GM18951 (cell line): ENCODE results near the gene DKK2.

ENCODE experiments used
- POLR2A ChIP-seq: IDR thresholded peaks from 4 replicates; pipeline ENCODE4 v1.6.1; 2011; ENCODE audit warnings: mild to moderate bottlenecking; ENCODE audit not compliant: insufficient read length, insufficient read depth; ENCODE audit errors: extremely low read depth
- in situ Hi-C: fragments of 300-500 bp; cut with MboI; formaldehyde crosslinking; loops from one replicate; pipeline ENCODE4 v1.12.0; 2022; ENCODE audit warnings: low sequenced_read_pairs, mixed read lengths, inconsistent platforms; ENCODE audit not compliant: unreplicated experiment

Gene DKK2

DNA sequence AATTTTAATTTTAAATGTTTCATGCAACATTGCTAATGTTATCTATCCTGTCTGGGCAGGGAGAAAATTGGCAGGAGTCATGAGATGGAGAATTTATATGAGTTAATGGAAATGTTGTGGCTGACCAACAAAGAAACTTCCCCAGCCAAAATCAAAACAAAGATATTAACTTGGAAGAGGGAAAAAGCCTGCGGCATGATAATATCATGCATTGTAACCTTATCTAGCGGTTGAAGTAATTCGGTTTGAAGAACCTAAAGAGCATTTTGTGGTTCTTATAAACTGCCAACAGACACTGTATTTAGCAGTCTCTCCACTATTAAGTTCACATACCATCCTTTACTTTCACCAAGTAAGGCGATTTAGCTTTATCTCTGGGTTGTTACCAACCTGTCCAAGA is 42.3 kb downstream of the DKK2 start:
- in situ Hi-C loops = no loop called here
- no peak for TF ChIP-seq POLR2A

DNA sequence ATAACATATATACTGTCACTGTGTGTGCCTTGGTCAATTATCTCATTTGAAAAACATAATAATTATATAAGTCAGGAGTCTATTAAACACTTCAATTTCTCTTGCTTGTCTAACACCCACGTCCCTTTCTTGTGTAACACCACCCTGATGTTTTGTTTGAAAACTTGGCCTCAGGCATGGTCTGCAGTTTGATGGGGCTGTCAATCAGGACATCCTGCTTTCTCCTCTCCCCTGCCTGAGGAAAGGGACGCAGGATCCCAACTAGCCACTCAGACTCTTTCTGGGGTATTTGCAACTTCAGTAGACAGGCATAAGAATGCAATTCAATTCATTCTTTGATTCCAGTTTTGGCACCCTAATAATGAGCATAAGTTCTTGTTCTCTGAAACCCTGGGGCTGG is 48.8 kb downstream of the DKK2 start:
- in situ Hi-C loops = no loop called here
- TF ChIP-seq POLR2A = no peak

DNA sequence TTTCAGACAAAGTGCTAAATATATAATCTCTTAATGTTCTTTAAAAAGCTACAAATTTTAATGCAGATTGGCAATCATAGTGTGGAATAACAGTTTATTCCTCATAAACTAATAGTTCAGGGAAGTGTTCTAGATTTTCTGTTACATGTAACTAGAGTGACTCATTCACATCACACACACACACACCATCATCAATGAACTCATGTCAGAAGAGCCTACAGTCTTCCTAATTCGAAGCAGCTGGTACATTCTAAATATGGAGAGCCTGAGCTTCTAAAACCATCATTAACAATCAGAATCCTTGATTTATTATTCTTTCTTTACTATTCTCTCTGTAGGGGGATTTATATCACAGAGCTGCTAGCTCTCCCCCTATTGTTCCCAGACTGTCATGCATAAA is 49.6 kb downstream of the DKK2 start:
- in situ Hi-C loops = no loop called here
- TF ChIP-seq POLR2A = no peak

DNA sequence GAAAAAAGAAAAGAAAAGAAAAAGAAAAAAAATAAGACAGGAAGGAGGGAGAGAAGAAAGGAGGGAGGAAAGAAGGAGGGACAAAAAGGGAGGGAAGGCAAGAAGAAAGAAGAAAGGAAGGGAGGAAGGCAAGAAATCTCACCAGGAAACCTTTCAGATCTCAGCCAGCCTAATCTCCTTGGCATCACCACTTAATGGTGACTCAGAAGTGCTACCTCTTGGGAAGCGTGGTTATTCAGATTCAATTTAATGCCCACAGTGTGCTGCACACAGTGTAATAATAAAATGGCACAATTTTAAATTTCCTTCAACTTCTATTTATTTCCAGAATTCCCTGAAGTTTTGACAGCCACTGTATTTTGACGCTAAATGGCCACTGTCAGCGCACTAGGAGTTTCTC is 50.3 kb downstream of the DKK2 start:
- in situ Hi-C loops = no loop called here
- no peak for TF ChIP-seq POLR2A

DNA sequence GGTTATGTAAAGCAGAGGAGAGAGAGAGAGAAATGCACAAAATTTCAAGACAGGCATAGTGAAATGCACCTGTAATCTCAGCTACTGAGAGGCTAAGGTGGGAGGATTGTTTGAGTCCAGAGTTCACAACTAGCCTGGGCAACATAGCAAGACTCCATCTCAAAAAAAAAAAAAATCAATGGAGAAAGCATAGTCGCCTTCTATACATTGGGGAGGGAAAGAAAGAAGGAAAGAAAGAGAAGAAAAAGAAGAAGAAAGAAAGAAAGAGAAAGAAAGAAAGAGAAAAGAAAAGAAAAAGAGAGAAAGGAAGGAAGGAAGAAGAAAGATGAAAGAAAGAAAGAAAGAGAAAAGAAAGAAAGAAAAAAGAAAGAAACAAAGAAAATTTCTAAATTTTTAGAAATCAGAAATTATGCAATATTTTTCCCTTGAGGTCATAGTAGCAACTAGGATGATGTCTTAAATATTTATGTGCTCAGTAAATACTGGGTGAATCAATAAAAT is 53.4 kb downstream of the DKK2 start:
- in situ Hi-C loops = no loop called here
- TF ChIP-seq POLR2A = no peak

DNA sequence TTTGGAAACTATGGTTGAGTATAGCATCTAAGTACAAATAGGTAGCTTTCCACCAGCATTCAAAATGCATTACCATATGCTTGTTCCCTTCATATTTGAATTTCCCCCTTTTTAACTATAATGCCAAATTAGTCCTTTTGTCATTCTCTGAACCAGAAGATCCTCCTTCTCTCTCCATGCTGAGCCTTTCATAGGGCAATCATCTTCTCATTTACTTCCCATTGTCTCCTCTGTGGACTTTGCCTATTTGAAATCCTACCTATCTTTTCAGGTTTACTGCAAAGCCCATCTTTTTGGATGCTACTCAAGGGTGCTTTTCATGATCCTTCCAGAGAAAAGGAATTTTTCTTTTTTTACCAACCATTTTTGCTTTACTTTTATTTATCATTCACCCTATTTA is 54.7 kb downstream of the DKK2 start:
- in situ Hi-C loops = no loop called here
- no peak for TF ChIP-seq POLR2A

DNA sequence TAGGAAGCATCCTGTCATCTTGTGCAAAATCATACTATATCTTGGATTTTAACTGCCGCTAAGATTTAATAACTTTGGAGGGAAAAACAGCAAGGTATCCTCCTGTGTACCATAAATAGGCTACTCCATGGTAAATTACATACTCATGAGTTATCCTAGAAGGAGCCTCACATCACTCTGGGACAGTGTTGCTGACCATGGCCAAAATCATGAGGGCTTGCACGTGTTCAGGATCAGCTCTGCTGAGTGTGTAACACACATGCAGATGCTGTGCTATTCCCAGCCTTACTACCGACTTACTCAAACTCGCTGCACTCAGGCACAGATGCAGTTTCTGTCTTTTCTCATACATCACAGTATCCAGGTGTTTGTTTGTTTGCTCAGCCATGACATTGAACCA is 56.6 kb downstream of the DKK2 start:
- in situ Hi-C loops = no loop called here
- TF ChIP-seq POLR2A = no peak

DNA sequence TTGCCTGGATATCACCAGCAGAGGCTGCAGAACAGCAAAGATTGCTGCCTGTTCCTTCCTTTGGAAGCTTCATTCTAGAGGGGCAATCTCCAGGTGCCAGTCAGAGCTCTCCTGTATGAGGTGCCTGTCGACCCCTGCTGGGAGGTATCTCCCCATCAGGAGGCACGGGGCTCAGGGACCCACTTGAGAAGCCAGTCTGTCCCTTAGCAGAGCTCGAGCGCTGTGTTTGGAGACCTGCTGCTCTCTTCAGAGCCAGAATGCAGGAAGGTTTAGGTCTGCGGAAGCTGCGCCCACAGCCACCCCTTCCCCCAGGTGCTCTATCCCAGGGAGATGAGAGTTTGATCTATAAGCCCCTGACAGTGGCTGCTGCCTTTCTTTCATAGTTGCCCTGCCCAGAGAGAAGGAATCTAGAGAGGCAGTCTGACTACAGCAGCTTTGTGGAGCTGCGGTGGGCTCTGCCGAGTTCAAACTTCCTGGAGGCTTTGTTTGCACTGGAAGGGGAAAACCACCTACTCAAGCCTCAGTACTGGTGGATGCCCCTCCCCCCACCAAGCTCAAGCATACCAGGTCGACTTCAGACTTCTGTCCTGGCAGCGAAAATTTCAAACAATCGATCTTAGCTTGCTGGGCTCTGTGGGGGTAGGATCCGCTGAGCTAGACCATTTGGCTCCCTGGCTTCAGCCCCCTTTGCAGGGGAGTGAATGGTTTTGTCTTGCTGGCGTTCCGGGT is 57.9 kb downstream of the DKK2 start:
- no peak for TF ChIP-seq POLR2A
- in situ Hi-C loops = no loop called here

DNA sequence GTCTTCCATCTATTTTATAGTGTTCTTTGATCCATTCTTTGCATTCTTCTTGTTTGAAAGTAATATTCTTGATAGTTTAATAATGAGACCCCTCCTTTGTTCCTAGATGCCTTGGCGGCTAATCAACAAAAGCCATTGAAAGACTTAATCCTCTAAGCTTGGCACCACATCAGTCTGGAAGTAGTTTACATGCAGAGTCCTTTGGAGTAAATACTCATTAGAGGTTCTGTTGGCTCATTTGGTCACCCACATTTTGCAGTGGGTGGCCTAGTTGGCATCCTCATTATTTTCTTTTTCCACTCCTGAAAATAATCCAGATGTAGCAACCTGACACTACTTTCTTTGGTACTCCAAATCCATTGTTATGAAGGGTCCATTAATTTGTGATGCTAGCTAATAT is 64.5 kb downstream of the DKK2 start:
- in situ Hi-C loops = no loop called here
- TF ChIP-seq POLR2A = no peak

DNA sequence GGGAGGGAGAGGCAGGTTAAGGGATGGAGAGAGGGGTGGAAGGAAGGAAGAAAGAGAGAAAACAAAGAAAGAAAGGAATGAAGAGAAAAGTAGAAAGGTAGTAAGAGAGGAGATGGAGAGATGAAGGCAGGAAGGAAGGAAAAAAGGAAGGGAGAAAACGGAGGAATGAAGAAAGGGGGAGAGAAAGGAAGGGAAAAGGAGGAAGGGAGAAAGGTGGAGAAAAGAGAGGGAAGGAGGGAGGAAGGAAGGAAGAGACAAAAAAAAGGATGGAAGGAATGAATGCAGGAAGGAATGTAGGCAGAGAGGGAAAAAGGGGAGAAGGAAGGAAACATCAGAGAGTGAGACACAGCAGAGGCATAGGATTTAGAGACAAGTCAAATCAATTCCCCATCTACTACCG is 68.2 kb downstream of the DKK2 start:
- in situ Hi-C loops = no loop called here
- no peak for TF ChIP-seq POLR2A

DNA sequence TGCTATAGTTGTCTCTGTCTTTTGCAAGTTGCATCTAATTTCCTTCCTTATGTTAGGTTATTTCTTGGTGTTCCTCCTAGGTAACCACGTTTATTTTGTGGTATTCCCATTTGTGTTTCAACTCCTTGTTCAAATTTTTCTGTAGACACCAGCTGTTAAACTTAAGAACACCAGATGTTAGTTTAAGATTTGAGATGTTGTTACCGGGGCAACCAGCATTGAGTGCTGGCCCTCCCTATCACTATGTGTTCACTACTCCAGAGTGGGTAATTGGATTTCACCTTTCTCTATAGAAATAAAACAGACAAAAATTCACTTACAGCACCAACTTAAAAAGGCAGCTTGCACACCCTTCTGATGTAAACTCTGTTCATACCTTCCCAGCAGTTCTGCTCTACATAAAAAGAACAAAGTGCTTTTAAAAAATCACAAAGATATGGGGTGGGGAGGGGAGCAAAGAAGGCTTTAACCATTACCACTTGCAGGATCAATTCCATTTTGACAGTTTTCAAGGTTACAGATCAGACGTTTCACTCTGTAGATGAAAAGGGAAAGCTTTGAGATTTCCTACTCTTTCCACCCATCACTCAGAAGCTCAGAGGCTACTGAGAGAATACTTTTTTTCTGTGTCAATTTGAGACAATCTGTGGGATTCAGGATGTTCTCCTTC is 82.9 kb downstream of the DKK2 start:
- TF ChIP-seq POLR2A = no peak
- in situ Hi-C loops = no loop called here

DNA sequence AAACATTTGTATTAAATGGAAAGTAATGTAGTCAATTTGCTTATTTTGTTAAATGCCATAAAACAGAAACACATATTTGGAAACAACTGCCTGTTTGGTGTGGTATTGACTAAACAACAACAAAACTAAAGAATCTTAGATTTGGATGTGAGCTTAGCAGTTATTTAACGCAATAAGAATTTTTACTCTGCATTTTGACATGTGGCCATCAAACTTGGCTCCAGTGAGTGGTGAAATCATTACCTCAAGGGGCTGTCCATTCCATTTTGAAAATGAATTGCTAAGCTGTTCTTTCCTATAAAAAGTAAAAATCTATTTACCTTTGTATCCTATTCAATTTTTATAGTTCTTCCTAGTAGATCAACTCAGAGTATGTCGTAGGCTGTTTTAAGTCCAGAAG is 84.2 kb downstream of the DKK2 start:
- no peak for TF ChIP-seq POLR2A

DNA sequence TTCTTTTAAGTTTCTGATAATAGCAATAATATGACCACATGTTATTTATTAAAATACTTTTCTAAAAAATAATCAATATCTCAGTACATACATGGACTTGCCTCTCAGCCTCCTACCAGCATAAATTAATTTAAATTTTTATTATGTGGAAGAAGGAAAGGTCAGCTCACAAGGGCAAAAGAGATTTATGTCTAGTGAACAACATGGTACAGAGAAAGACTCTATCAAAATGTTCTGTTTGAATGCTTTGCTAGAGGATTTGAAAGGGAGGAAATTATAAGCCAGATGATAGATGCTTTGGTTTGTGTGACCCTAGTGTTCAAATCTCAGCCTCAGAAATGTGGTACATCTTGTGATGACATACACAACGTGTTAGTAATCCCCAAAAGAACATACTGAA is 94.3 kb downstream of the DKK2 start:
- TF ChIP-seq POLR2A = no peak
- in situ Hi-C loops = no loop called here

More for the DNA sequence above, 84.2 kb downstream of the DKK2 start:
- in situ Hi-C loops = no loop called here

DNA sequence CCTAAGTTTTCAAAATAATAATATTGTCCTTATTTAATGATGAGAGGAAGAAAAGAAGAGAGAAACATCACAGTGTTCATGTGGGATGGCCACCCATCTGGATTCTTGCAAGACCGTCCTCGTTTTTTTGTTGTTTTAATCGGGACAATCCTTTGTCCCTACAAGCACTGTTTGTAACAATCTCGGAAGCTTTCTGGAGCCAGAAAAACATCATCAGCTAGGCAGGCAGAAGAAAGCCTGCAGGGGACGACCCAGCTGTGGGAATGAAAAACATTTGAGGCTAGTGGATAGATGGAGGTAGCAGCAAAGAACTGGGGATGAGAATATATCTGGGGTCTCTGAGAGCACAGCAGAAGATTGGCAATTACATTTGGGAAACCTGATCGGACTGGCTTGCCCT is 105.6 kb downstream of the DKK2 start:
- no peak for TF ChIP-seq POLR2A
- in situ Hi-C loops = no loop called here

DNA sequence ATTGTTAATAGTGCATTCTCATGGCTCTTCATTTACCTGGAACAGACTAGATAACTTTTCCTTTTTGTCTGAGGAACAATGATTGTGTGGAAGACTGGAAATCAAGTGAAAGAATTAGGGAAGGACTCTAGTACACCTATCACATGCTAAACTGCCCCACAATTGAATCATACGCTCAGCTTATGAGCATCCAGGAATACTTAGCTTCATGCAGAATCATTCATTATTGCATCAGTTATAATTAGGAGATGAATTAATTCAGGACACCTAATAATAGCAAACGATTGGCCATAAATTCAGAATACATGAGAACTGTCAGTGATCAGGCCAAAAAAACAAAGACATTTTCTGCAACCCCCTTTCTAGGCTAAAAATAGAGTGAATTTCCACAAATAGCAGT is 106.9 kb downstream of the DKK2 start:
- TF ChIP-seq POLR2A = no peak
- in situ Hi-C loops = no loop called here

DNA sequence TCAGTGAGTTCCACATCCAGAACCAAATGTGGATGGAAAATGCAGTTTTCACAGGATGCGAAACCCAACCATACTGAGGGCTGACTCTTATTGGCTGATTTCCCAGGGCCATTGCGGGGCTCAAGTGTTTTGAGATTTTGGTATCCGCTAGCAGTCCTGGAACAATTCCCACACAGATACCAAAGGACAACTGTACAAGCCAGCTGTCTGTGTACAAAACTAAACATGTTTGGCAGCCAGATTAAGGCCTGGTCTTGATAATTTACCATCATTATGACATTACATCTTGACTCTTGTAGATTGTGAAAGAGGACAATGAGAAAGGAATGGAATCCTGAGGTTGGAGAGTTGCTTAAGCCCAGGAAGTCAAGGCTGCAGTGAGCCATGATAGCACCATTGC is 121.9 kb downstream of the DKK2 start:
- TF ChIP-seq POLR2A = no peak

More for the DNA sequence above, 121.9 kb downstream of the DKK2 start:
- in situ Hi-C loops = no loop called here
